HAP-1 (cell line): ENCODE results near the gene VRK3.

ENCODE experiments used
- DNase-seq, 2 experiments: peaks; one replicate each; pipeline ENCODE4 v3.0.0-alpha.2; 2016 to 2020; ENCODE audit warnings: low spot score in 2 of 2
- H3K27me3 ChIP-seq: fragments of 250-450 bp; sonication (Bioruptor Pico); 2 replicates; pipeline ENCODE4 v1.5.1; 2020; ENCODE audit warnings: low read depth, mild to moderate bottlenecking, moderate library complexity
- H3K36me3 ChIP-seq: fragments of 250-450 bp; sonication (Bioruptor Pico); replicated peaks from 2 replicates; pipeline ENCODE4 v1.5.1; 2020; ENCODE audit warnings: mild to moderate bottlenecking
- H3K4me1 ChIP-seq: fragments of 250-450 bp; sonication (Bioruptor Pico); 2 replicates; pipeline ENCODE4 v1.5.1; 2020; ENCODE audit warnings: mild to moderate bottlenecking
- H3K4me3 ChIP-seq: fragments of 250-450 bp; sonication (Bioruptor Pico); 2 replicates; pipeline ENCODE4 v1.5.1; 2020; ENCODE audit warnings: mild to moderate bottlenecking, moderate library complexity
- H3K9me3 ChIP-seq: fragments of 250-450 bp; sonication (Bioruptor Pico); 2 replicates; pipeline ENCODE4 v1.5.1; 2020; ENCODE audit warnings: mild to moderate bottlenecking, moderate library complexity
- in situ Hi-C: fragments of 300-500 bp; cut with MboI; formaldehyde crosslinking; loops from 3 replicates; pipeline ENCODE4 v1.14.3; 2020; ENCODE audit warnings: low sequenced_read_pairs, inconsistent platforms, mixed read lengths

The VRK3 gene

DNA sequence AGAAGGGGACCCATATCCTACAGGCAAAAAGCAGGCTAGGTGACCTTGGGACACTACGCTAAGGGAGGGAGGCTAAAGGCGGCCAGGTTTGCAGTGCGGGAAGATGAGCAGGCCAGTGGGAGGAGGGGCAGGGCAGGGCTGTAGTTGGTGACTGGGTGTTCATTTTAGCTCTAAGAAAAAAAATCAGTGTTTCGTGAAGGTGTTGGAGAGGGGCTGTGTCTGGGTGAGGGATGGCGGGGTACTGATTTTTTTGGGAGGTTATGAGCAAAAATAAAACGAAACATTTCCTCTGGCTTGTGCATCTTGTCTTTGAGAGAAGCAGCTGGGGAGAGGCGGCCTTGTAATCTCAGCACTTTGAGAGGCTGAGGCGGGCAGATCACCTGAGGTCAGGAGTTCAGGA is 91.5 kb downstream of the VRK3 start:
- no peak for DNase-seq
- no peak overlapping the region for H3K4me3 ChIP-seq
- no peaks in the 10 kb centered on the region for H3K27me3 ChIP-seq
- H3K36me3 ChIP-seq = no peaks in the 10 kb centered on the region
- in situ Hi-C loops = no loop called here
- peaks cover 3% of the 10 kb centered on the region for H3K4me1 ChIP-seq
- no peaks in the 10 kb centered on the region for H3K9me3 ChIP-seq

DNA sequence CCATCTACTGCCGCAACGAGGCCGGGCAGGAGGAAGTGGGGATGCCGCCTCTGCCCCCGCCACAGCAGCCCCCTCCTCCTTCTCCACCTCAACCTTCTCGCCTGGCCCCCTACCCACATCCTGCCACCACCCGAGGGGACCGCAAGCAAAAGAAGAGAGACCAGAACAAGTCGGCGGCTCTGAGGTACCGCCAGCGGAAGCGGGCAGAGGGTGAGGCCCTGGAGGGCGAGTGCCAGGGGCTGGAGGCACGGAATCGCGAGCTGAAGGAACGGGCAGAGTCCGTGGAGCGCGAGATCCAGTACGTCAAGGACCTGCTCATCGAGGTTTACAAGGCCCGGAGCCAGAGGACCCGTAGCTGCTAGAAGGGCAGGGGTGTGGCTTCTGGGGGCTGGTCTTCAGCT is 92.4 kb downstream of the VRK3 start:
- DNase-seq = no peak
- Histone ChIP-seq H3K4me1 (peaks cover 8% of the 10 kb centered on the region), H3K9me3 (no peaks in the 10 kb centered on the region), H3K4me3 (no peak overlapping the region), H3K27me3 (no peaks in the 10 kb centered on the region), H3K36me3 (peaks cover 3% of the 10 kb centered on the region)
- in situ Hi-C loops = no loop called here

DNA sequence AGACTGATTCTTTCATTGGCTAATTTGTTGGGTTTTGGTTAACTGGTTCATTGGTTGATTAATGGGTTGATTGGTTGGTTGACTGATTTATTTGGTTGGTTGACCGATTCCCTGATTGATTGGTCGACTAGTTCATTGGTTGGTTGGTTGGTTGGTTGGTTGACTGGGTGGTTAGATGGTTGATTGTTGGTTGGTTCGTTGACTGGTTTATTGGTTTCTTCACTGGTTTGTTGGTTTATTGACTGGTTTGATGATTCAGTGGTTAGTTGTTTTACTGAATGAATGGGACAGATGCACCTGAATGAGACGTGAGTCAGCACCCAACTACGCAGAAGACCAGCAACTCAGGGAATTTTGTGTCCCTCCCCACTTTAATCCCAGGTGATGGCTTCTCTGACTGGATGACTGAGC is 93.1 kb downstream of the VRK3 start:
- Histone ChIP-seq H3K9me3 (no peaks in the 10 kb centered on the region), H3K27me3 (no peaks in the 10 kb centered on the region), H3K4me3 (no peak overlapping the region), H3K4me1 (peaks cover 15% of the 10 kb centered on the region; the same call in 1 of the 2 replicates), H3K36me3 (peaks cover 10% of the 10 kb centered on the region)
- DNase-seq = no peak
- in situ Hi-C loops = no loop called here

DNA sequence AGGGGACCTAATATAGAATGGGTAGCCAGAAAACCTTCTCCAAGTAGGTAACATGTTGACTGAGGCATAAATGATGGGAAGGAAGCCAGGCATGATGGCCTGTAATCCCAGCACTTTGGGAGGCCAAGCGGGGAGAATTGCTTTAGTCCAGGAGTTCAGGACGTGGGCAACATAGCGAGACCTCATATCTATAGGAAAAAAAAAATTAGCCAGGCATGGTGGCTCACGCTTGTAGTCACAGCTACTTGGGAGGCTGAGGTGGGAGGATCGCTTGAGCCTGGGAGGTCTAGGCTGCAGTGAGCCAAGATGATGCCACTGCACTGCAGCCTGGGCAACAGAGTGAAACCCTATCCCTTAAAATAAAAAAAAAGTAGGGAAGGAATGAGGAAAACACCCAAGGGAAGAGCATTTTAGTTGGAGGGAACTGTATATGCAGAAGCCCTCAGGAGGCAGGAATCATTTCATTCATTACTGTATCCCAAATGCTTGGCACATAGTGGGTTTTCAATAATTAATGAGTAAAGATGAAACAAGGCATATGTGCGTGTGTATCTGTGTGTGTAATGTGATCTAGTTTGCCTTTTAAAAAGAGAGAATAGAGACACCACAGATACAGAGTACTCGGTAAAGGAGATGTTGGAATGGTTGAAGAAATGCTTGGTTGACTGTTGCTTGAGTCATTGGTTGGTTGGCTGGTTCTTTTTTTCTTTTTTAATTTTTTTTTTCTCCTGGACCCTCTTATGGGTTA is 93.7 kb downstream of the VRK3 start:
- peaks cover 13% of the 10 kb centered on the region for H3K36me3 ChIP-seq
- H3K9me3 ChIP-seq = no peaks in the 10 kb centered on the region
- peaks cover 17% of the 10 kb centered on the region; the same call in 1 of the 2 replicates for H3K4me1 ChIP-seq
- in situ Hi-C loops = no loop called here
- H3K27me3 ChIP-seq = no peaks in the 10 kb centered on the region
- H3K4me3 ChIP-seq = no peak overlapping the region
- no peak for DNase-seq

DNA sequence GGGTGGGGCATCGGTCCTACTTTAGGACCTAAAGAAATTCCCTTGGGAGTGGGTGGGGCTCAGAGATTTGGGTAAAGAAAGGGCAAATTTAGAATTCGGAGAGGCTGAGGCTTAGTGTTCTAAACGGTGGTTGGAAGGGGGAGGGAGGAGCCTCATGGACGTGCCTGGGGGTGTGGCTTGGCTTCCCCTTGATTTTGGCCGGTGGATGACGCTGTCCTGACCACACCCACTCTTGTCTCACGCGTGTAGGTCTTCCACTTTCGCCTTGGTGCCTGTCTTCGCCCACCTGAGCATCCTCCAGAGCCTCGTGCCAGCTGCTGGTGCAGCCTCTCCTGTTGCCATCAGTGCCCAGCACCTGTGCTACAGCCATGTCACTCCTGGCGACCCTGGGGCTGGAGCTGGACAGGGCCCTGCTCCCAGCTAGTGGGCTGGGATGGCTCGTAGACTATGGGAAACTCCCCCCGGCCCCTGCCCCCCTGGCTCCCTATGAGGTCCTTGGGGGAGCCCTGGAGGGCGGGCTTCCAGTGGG is 94.6 kb downstream of the VRK3 start:
- no peaks in the 10 kb centered on the region for H3K9me3 ChIP-seq
- H3K27me3 ChIP-seq = no peaks in the 10 kb centered on the region
- peak in 1 of 2 experiments; percentile 81 for DNase-seq
- H3K4me1 ChIP-seq = peaks cover 20% of the 10 kb centered on the region; the same call in 1 of the 2 replicates
- H3K36me3 ChIP-seq = peaks cover 22% of the 10 kb centered on the region
- in situ Hi-C loops = no loop called here
- H3K4me3 ChIP-seq = peak overlapping the region; percentile 4

DNA sequence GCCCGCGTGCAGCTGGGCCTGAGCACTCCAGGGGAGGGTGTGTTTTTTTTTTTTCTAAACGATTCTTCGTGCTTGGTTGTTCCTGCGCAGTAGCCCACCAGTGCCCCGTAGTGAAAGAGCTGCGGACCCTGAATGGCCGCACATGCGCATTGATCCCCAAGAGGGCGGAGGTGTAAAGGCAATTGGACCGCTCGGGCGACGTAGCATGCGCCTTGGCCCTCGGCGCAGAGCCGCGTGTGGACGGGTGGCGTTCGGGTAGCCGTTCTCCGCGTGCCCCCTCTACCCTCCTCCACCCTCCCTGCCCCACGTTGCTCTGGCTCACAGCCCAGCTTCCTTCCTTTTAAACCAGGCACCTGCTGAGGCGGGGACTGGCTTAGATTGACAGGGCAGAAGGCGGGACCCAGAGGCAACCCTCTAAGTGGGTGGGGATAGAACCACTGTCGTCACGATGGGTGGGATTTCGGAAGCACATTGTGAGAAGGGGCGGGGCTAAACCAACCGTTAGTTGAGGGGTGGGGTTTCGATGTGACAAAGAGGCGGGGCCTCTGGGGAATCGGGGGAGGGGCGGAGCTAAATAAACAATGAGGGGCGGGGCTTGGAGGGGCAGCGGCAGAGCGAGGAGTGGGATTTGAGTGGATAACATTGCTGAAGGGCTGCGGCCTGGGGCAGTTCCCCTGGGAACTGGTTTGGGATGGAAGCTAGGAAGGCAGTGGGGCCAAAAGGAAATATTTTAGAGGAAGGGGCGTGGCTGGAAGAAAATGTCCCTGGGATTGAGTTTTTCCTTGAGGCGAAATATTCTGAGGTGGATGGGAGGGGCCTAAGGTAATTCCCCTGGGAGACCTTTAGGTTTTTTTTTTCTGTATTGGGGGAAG is 95.3 kb downstream of the VRK3 start:
- Histone ChIP-seq H3K4me3 (peak overlapping the region; percentile 72), H3K4me1 (peaks cover 20% of the 10 kb centered on the region; the same call in 1 of the 2 replicates), H3K9me3 (no peaks in the 10 kb centered on the region), H3K27me3 (no peaks in the 10 kb centered on the region), H3K36me3 (peaks cover 29% of the 10 kb centered on the region)
- DNase-seq = peak; percentile 95 to 98
- in situ Hi-C loops = no loop called here

DNA sequence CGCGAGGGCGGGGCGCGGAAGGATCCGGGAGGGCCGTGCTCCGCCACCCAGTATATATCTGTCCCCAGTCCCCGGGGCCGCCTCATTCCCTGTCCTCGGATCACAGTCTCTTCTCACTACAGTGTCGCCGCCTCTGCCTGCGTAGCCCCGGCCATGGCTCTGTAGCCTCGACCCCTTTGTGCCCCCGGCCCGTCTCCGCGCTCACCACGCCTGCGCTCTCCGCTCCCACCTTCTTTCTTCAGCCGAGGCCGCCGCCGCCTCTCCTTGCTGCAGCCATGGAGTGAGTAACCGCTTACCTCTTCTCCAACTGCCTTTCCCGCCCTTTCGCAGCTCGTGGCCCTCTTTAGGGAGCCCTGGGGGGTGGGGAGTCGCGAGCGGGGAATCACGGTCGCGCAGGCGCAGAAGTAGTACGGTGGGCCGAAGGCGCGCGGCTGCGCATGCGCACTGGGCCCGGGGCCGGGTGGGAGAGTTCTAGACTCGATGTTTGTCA is 96.0 kb downstream of the VRK3 start, which contains the start of the genes ATF5 and NUP62:
ATF5 (plus strand) TSS at position 85 of the 490 bp plus-strand sequence. CDS start 1,646 bp downstream, outside the sequence.
NUP62 (minus strand) TSS at position 384 of the 490 bp plus-strand sequence. CDS start 19,697 bp downstream, outside the sequence.
- H3K9me3 ChIP-seq = no peaks in the 10 kb centered on the region
- H3K36me3 ChIP-seq = peaks cover 36% of the 10 kb centered on the region
- peaks cover 20% of the 10 kb centered on the region; the same call in 1 of the 2 replicates for H3K4me1 ChIP-seq
- H3K27me3 ChIP-seq = no peaks in the 10 kb centered on the region
- peak; percentile 85 to 95 for DNase-seq
- H3K4me3 ChIP-seq = peak within 1 kb of the TSS; percentile 72
- in situ Hi-C loops = no loop called here

DNA sequence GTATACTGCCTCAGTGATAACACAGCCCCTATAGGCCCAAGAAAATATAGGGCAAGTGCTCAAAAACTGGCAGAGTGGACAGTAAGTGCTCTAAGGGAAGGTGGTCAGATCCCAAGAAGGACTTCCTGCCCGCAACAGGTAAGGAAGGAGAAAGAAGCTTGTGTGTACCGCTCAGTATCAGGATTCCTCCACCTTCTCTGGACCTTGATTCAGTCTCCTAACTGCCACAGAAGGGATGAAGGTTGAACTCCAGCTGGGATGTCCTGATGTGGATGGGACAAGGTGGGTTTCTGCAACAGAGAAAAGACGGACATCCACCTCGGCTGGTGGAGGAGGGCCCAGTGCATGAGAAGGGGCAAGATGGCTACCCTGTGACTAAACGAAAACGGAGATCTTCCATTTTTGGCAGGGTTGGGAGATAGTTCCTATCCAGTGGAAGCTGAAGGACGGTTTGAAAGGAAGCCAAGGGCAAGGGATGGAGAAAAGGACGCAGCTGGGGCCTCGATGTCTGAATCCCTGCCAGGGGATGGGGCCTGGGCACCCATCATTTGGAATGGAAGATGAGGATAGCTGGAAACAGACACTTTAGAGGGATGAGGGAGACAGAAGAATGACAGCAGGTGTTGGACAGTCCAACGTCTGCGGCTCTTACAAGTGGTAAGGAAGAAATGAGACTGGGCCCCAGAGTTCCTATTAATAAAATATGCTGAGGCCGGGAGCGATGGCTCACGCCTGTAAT is 97.5 kb downstream of the VRK3 start:
- Histone ChIP-seq H3K4me3 (peak overlapping the region; percentile 72), H3K9me3 (no peaks in the 10 kb centered on the region), H3K36me3 (peaks cover 51% of the 10 kb centered on the region), H3K27me3 (no peaks in the 10 kb centered on the region), H3K4me1 (peaks cover 20% of the 10 kb centered on the region; the same call in 1 of the 2 replicates)
- no peak for DNase-seq
- in situ Hi-C loops = no loop called here

DNA sequence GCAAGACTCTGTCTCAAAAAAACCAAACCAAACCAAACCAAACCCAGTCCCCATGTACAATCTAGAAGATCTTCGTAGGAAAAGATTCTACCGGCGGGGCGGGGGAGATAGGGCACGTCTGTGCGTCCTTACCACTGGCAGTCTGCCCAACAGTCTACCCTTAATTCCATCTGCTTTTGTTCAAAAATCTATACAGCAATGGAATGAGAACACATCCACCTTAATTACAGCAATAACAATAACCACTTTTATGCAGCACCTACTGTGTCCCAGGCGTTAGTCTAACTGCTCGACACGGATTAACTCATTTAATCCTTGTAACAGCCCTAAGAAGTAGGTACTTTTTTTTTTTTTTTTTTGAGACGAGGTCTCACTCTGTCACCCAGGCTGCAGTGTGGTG is 98.7 kb downstream of the VRK3 start:
- peaks cover 60% of the 10 kb centered on the region for H3K36me3 ChIP-seq
- H3K9me3 ChIP-seq = no peaks in the 10 kb centered on the region
- in situ Hi-C loops = no loop called here
- peaks cover 20% of the 10 kb centered on the region; the same call in 1 of the 2 replicates for H3K4me1 ChIP-seq
- H3K4me3 ChIP-seq = no peak overlapping the region; the same call in 1 of the 2 replicates
- DNase-seq = peak; percentile 72 to 75
- H3K27me3 ChIP-seq = no peaks in the 10 kb centered on the region
